ENCODE results near the gene ACR. TPM values are rescaled to one million over a fixed set of nuclear protein-coding genes. Genes with fewer than 3 reads are reported as not detected.

Gene ACR
- total RNA-seq, 2 experiments from 2014 or later: not detected

- H3K27ac Mint-ChIP-seq: no peak overlapping the region
- no peak overlapping the region for H3K4me3 Mint-ChIP-seq
- ChIA-PET POLR2A (no interaction called here), CTCF (no interaction called here)
- no peak for DNase-seq
- no peaks in the 10 kb centered on the region for H3K9me3 Mint-ChIP-seq
- H3K27me3 Mint-ChIP-seq: no peaks in the 10 kb centered on the region
- no peaks in the 10 kb centered on the region for H3K36me3 Mint-ChIP-seq (ENCODE audit: low read depth)
- H3K4me1 Mint-ChIP-seq: peaks cover 2% of the 10 kb centered on the region
These were observed 10.1 kb upstream of the ACR start for GRCh38 chr22:50727678-50728522.

GRCh38 chr22:50728523-50728931 is 9.5 kb upstream of the ACR start:
- CTCF ChIA-PET: interaction anchor here (1.4 kb wide), 1 partner anchor 9 kb away, joined by 3 read pairs; no protein-coding TSS in a partner anchor
- DNase-seq: no peak
- Mint-ChIP-seq H3K36me3 (ENCODE audit: low read depth) (no peaks in the 10 kb centered on the region), H3K27me3 (no peaks in the 10 kb centered on the region), H3K9me3 (no peaks in the 10 kb centered on the region), H3K4me1 (peaks cover 2% of the 10 kb centered on the region), H3K4me3 (no peak overlapping the region), H3K27ac (no peak overlapping the region)
- POLR2A ChIA-PET: no interaction called here

GRCh38 chr22:50729391-50730012 is 8.5 kb upstream of the ACR start:
- ChIA-PET POLR2A (interaction anchor here (0.5 kb wide), 1 partner anchor 92 kb away, joined by 3 read pairs; no protein-coding TSS in a partner anchor), CTCF (interaction anchor here (1.4 kb wide), 1 partner anchor 8 kb away, joined by 3 read pairs; no protein-coding TSS in a partner anchor)
- no peak overlapping the region for H3K4me3 Mint-ChIP-seq
- H3K27me3 Mint-ChIP-seq: no peaks in the 10 kb centered on the region
- H3K36me3 Mint-ChIP-seq (ENCODE audit: low read depth): no peaks in the 10 kb centered on the region
- no peak overlapping the region for H3K27ac Mint-ChIP-seq
- peaks cover 2% of the 10 kb centered on the region for H3K4me1 Mint-ChIP-seq
- no peaks in the 10 kb centered on the region for H3K9me3 Mint-ChIP-seq
- DNase-seq: no peak

GRCh38 chr22:50730013-50730891 is 7.8 kb upstream of the ACR start:
- POLR2A ChIA-PET: interaction anchor here (0.5 kb wide), 1 partner anchor 93 kb away, joined by 3 read pairs; no protein-coding TSS in a partner anchor
- Mint-ChIP-seq H3K4me3 (no peak overlapping the region), H3K36me3 (ENCODE audit: low read depth) (no peaks in the 10 kb centered on the region), H3K9me3 (no peaks in the 10 kb centered on the region), H3K27me3 (no peaks in the 10 kb centered on the region), H3K4me1 (peaks cover 2% of the 10 kb centered on the region), H3K27ac (no peak overlapping the region)
- CTCF ChIA-PET: no interaction called here
- no peak for DNase-seq

GRCh38 chr22:50730941-50731661 is 6.9 kb upstream of the ACR start:
- Mint-ChIP-seq H3K4me1 (peaks cover 2% of the 10 kb centered on the region), H3K9me3 (no peaks in the 10 kb centered on the region), H3K27ac (no peak overlapping the region), H3K36me3 (ENCODE audit: low read depth) (no peaks in the 10 kb centered on the region), H3K4me3 (no peak overlapping the region), H3K27me3 (no peaks in the 10 kb centered on the region)
- no peak for DNase-seq
- POLR2A ChIA-PET: no interaction called here
- CTCF ChIA-PET: interaction anchor here (1.5 kb wide), 1 partner anchor 9 kb away, joined by 5 read pairs; no protein-coding TSS in a partner anchor

GRCh38 chr22:50731811-50732624 is 6.0 kb upstream of the ACR start:
- Mint-ChIP-seq H3K4me1 (peaks cover 2% of the 10 kb centered on the region), H3K4me3 (no peak overlapping the region), H3K27ac (no peak overlapping the region), H3K27me3 (no peaks in the 10 kb centered on the region), H3K36me3 (ENCODE audit: low read depth) (no peaks in the 10 kb centered on the region), H3K9me3 (no peaks in the 10 kb centered on the region)
- CTCF ChIA-PET: interaction anchor here (1.5 kb wide), 1 partner anchor 10 kb away, joined by 5 read pairs; no protein-coding TSS in a partner anchor
- POLR2A ChIA-PET: no interaction called here
- peak; percentile 57 for DNase-seq

- DNase-seq: no peak
- Mint-ChIP-seq H3K36me3 (ENCODE audit: low read depth) (no peaks in the 10 kb centered on the region), H3K4me1 (peaks cover 2% of the 10 kb centered on the region), H3K27ac (no peak overlapping the region), H3K27me3 (no peaks in the 10 kb centered on the region), H3K9me3 (no peaks in the 10 kb centered on the region), H3K4me3 (no peak overlapping the region)
- ChIA-PET CTCF (no interaction called here), POLR2A (no interaction called here)
These were observed 5.3 kb upstream of the ACR start for GRCh38 chr22:50732681-50733080.

- Mint-ChIP-seq H3K27me3 (no peaks in the 10 kb centered on the region), H3K27ac (no peak overlapping the region), H3K9me3 (no peaks in the 10 kb centered on the region), H3K36me3 (ENCODE audit: low read depth) (no peaks in the 10 kb centered on the region), H3K4me1 (peaks cover 2% of the 10 kb centered on the region), H3K4me3 (no peak overlapping the region)
- ChIA-PET CTCF (no interaction called here), POLR2A (no interaction called here)
- no peak for DNase-seq
These were observed 4.3 kb upstream of the ACR start for GRCh38 chr22:50733521-50734342.

GRCh38 chr22:50734343-50734771 is 3.6 kb upstream of the ACR start:
- H3K4me1 Mint-ChIP-seq: peaks cover 2% of the 10 kb centered on the region
- H3K36me3 Mint-ChIP-seq (ENCODE audit: low read depth): no peaks in the 10 kb centered on the region
- ChIA-PET CTCF (no interaction called here), POLR2A (no interaction called here)
- DNase-seq: no peak
- H3K27ac Mint-ChIP-seq: no peak overlapping the region
- no peaks in the 10 kb centered on the region for H3K27me3 Mint-ChIP-seq
- no peak overlapping the region for H3K4me3 Mint-ChIP-seq
- H3K9me3 Mint-ChIP-seq: no peaks in the 10 kb centered on the region

GRCh38 chr22:50734986-50735738 is 2.8 kb upstream of the ACR start:
- CTCF ChIA-PET: interaction anchor here (0.7 kb wide), 1 partner anchor 12 kb away, joined by 3 read pairs; no protein-coding TSS in a partner anchor

GRCh38 chr22:50735739-50736030 is 2.3 kb upstream of the ACR start:
- H3K9me3 Mint-ChIP-seq: no peaks in the 10 kb centered on the region
- H3K27me3 Mint-ChIP-seq: no peaks in the 10 kb centered on the region
- no peaks in the 10 kb centered on the region for H3K36me3 Mint-ChIP-seq (ENCODE audit: low read depth)
- no peak overlapping the region for H3K4me3 Mint-ChIP-seq
- no peak overlapping the region for H3K27ac Mint-ChIP-seq
- peak; percentile 4 for DNase-seq
- H3K4me1 Mint-ChIP-seq: peaks cover 2% of the 10 kb centered on the region
- ChIA-PET POLR2A (no interaction called here), CTCF (interaction anchor here (0.7 kb wide), 1 partner anchor 12 kb away, joined by 3 read pairs; no protein-coding TSS in a partner anchor)

More at GRCh38 chr22:50734986-50735738, 2.8 kb upstream of the ACR start:
- Mint-ChIP-seq H3K4me1 (peaks cover 2% of the 10 kb centered on the region), H3K36me3 (ENCODE audit: low read depth) (no peaks in the 10 kb centered on the region), H3K4me3 (no peak overlapping the region), H3K9me3 (no peaks in the 10 kb centered on the region), H3K27ac (no peak overlapping the region), H3K27me3 (no peaks in the 10 kb centered on the region)
- DNase-seq: no peak
- POLR2A ChIA-PET: no interaction called here
